ENCODE results near the gene LHX2. TPM values are rescaled to one million over a fixed set of nuclear protein-coding genes. Genes with fewer than 3 reads are reported as not detected.

Gene LHX2
- polyA plus RNA-seq, 12 donors: 1.3 to 7.0 (median 2.0) TPM; not detected in 2

- DNase-seq: no peak
These were observed 11.9 kb upstream of the LHX2 start for GRCh38 chr9:123999661-124000060.

- DNase-seq: no peak
These were observed 11.3 kb upstream of the LHX2 start for GRCh38 chr9:124000161-124000783.

GRCh38 chr9:124000784-124001457 lies 10.6 kb upstream of the LHX2 start:
- DNase-seq: no peak

GRCh38 chr9:124001458-124001799 lies 10.1 kb upstream of the LHX2 start:
- DNase-seq: no peak

GRCh38 chr9:124001866-124002525 lies 9.6 kb upstream of the LHX2 start:
- no peak for DNase-seq

GRCh38 chr9:124003636-124004349 lies 7.8 kb upstream of the LHX2 start:
- no peak for DNase-seq

GRCh38 chr9:124004593-124004992 lies 7.0 kb upstream of the LHX2 start:
- DNase-seq: no peak

GRCh38 chr9:124005029-124005771 lies 6.4 kb upstream of the LHX2 start:
- no peak for DNase-seq

- no peak for DNase-seq
These were observed 4.9 kb upstream of the LHX2 start for GRCh38 chr9:124006448-124007361.

GRCh38 chr9:124007565-124008302 lies 3.8 kb upstream of the LHX2 start:
- DNase-seq: no peak

GRCh38 chr9:124008303-124008693 lies 3.3 kb upstream of the LHX2 start:
- DNase-seq: no peak

- DNase-seq: no peak
These were observed 2.7 kb upstream of the LHX2 start for GRCh38 chr9:124008694-124009530.

- no peak for DNase-seq
These were observed 1.9 kb upstream of the LHX2 start for GRCh38 chr9:124009531-124010217.

- no peak for DNase-seq
These were observed 1.3 kb upstream of the LHX2 start for GRCh38 chr9:124010303-124010664.

GRCh38 chr9:124010665-124011321 lies 775 bp upstream of the LHX2 start:
- DNase-seq: no peak

GRCh38 chr9:124012368-124013301 lies 1.1 kb downstream of the LHX2 start:
- DNase-seq: no peak
